ENCODE results near the gene RPL6.
A peak's percentile ranks its signal among the peaks of the same experiment; 100 is the strongest.

DNA sequence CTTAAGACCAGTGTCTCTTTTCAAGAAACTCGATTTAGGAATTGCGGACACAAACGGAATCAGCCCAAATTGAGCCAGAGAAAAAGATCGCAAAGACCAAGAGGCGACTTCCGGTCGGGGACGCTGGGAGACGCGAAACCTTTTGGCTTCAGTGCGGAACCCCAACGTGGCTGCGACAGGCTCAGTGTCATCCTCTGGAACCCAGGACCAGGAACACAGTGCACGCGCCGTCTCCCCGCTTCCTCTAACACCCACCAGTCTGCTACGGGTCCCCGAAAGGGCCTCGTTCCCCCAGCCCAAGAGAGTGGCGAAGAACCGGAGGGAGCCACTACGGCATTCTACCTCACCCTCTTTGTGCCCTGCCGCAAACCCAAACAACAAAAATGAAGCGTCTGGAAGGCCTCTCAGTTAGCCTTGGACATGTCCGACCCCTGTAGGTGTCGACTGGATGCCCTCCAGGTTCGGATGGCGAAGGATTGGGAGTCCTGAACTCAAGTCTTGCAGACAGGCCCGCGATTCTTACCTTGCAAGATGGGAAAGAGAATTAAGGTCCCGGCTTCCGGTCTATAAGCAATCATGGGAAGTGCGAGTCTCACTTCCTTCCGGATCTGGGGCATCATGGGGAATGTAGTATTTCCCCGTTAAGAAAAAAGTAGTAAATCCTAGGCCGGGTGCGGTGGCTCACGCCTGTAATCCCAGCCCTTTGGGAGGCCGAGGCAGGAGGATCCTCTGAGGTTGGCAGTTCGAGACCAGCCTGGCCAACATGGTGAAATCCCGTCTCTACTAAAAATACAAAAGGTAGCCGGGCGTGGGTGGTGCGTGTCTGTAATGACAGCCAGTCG lies at the start of gene RPL6:
- TF ChIP-seq POLR2A (IDR thresholded peaks at IDR 0.05) (peak in 2 of 3 donors; percentile 25 to 28), POLR2AphosphoS5 (IDR thresholded peaks at IDR 0.05) (peak; percentile 79 to 95 (median 89))
- TF ChIP-seq, protein P1, sequence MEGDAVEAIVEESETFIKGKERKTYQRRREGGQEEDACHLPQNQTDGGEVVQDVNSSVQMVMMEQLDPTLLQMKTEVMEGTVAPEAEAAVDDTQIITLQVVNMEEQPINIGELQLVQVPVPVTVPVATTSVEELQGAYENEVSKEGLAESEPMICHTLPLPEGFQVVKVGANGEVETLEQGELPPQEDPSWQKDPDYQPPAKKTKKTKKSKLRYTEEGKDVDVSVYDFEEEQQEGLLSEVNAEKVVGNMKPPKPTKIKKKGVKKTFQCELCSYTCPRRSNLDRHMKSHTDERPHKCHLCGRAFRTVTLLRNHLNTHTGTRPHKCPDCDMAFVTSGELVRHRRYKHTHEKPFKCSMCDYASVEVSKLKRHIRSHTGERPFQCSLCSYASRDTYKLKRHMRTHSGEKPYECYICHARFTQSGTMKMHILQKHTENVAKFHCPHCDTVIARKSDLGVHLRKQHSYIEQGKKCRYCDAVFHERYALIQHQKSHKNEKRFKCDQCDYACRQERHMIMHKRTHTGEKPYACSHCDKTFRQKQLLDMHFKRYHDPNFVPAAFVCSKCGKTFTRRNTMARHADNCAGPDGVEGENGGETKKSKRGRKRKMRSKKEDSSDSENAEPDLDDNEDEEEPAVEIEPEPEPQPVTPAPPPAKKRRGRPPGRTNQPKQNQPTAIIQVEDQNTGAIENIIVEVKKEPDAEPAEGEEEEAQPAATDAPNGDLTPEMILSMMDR (IDR thresholded peaks at IDR 0.05 in 8 of 11, conservative IDR thresholded peaks at IDR 0.05 in 3 of 11) = peak in 1 of 11 experiments; percentile 5

Data from spleen (tissue), 7 donors.